ENCODE data around the gene CD55.

- TF ChIP-seq, protein P1, sequence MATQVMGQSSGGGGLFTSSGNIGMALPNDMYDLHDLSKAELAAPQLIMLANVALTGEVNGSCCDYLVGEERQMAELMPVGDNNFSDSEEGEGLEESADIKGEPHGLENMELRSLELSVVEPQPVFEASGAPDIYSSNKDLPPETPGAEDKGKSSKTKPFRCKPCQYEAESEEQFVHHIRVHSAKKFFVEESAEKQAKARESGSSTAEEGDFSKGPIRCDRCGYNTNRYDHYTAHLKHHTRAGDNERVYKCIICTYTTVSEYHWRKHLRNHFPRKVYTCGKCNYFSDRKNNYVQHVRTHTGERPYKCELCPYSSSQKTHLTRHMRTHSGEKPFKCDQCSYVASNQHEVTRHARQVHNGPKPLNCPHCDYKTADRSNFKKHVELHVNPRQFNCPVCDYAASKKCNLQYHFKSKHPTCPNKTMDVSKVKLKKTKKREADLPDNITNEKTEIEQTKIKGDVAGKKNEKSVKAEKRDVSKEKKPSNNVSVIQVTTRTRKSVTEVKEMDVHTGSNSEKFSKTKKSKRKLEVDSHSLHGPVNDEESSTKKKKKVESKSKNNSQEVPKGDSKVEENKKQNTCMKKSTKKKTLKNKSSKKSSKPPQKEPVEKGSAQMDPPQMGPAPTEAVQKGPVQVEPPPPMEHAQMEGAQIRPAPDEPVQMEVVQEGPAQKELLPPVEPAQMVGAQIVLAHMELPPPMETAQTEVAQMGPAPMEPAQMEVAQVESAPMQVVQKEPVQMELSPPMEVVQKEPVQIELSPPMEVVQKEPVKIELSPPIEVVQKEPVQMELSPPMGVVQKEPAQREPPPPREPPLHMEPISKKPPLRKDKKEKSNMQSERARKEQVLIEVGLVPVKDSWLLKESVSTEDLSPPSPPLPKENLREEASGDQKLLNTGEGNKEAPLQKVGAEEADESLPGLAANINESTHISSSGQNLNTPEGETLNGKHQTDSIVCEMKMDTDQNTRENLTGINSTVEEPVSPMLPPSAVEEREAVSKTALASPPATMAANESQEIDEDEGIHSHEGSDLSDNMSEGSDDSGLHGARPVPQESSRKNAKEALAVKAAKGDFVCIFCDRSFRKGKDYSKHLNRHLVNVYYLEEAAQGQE (IDR thresholded peaks at IDR 0.05; ENCODE audit: borderline replicate concordance): no peak
- TF ChIP-seq POLR2AphosphoS5 (IDR thresholded peaks at IDR 0.05) (no peak), CTCF (IDR thresholded peaks at IDR 0.05; ENCODE audit: poor library complexity, severe bottlenecking) (no peak), EZH2 (IDR thresholded peaks at IDR 0.05; ENCODE audit: borderline replicate concordance, insufficient read depth, low read length, poor library complexity, severe bottlenecking) (no peak), SMC3 (conservative IDR thresholded peaks at IDR 0.05; ENCODE audit: poor library complexity) (no peak), EP300 (conservative IDR thresholded peaks at IDR 0.05; ENCODE audit: poor library complexity, severe bottlenecking) (no peak)
These were observed 44.5 kb downstream of the CD55 start for GRCh38 chr1:207366022-207366421.

Data from neural cell (in vitro differentiated cells).